MCF 10A (cell line): ENCODE data around the gene RASAL1. TPM values are rescaled to one million over a fixed set of nuclear protein-coding genes. Genes with fewer than 3 reads are reported as not detected.

Source experiments
- BruUV-seq: library from RNA; stranded (reverse); fragments of 400-500 nt; replicated peaks from 2 replicates; lab custom pipeline; 2021; lab: Mats Ljungman, UMichigan
- CTCF ChIA-PET: fragments of 300-600 bp; sonication (Branson Sonifier 250); formaldehyde crosslinking; extraction: SDS; loops from one replicate; lab custom pipeline; 2021; ENCODE audit warnings: antibody characterized with exemption, inconsistent platforms; lab: Yijun Ruan, JAX
- POLR2A ChIA-PET: fragments of 300-600, 350-650 bp; sonication (Branson Sonifier 250); formaldehyde crosslinking; extraction: SDS; loops from one replicate; lab custom pipeline; 2020; ENCODE audit warnings: antibody characterized with exemption, inconsistent platforms; lab: Yijun Ruan, JAX
- DNase-seq: peaks from one replicate; pipeline ENCODE4 v3.0.0-alpha.2; 2018; ENCODE audit not compliant: unreplicated experiment
- H3K27ac Mint-ChIP-seq: one replicate; pipeline ENCODE4 v1.8.0; 2022; ENCODE audit warnings: mild to moderate bottlenecking, low read depth, mixed read lengths; ENCODE audit not compliant: unreplicated experiment
- H3K27me3 Mint-ChIP-seq: one replicate; pipeline ENCODE4 v1.8.0; 2022; ENCODE audit warnings: mixed read lengths; ENCODE audit not compliant: insufficient read depth, unreplicated experiment
- H3K36me3 Mint-ChIP-seq: one replicate; pipeline ENCODE4 v1.8.0; 2022; ENCODE audit warnings: mild to moderate bottlenecking, moderate library complexity, mixed read lengths; ENCODE audit not compliant: insufficient read depth, unreplicated experiment
- H3K4me1 Mint-ChIP-seq: one replicate; pipeline ENCODE4 v1.8.0; 2022; ENCODE audit warnings: mixed read lengths; ENCODE audit not compliant: insufficient read depth, unreplicated experiment
- H3K4me3 Mint-ChIP-seq: one replicate; pipeline ENCODE4 v1.8.0; 2022; ENCODE audit warnings: mild to moderate bottlenecking, moderate library complexity, mixed read lengths; ENCODE audit not compliant: unreplicated experiment
- H3K9me3 Mint-ChIP-seq: one replicate; pipeline ENCODE4 v1.8.0; 2022; ENCODE audit warnings: mixed read lengths; ENCODE audit not compliant: unreplicated experiment
- CTCF ChIP-seq: fragments of 200-600 bp; IDR thresholded peaks from one replicate; pipeline ENCODE4 v1.8.0; 2022; ENCODE audit warnings: antibody characterized with exemption, mild to moderate bottlenecking; ENCODE audit not compliant: unreplicated experiment
- intact Hi-C: fragments of 100-400 bp; cut with micrococcal nuclease; formaldehyde crosslinking; loops from 2 replicates; pipeline ENCODE4 v1.14.1; 2022
- total RNA-seq: library from RNA; stranded (reverse); gene quantifications from 2 replicates; pipeline ENCODE4 v1.2.3, GENCODE V29; 2022

RASAL1 gene
- total RNA-seq, 1 experiment from 2014 or later, result not detected

GRCh38 chr12:113105606-113106271 is 29.8 kb downstream of the RASAL1 start:
- intact Hi-C loops, result no loop called here
- Mint-ChIP-seq H3K27ac (no peak overlapping the region), H3K27me3 (no peaks in the 10 kb centered on the region), H3K9me3 (no peaks in the 10 kb centered on the region), H3K4me3 (no peak overlapping the region), H3K36me3 (no peaks in the 10 kb centered on the region), H3K4me1 (no peaks in the 10 kb centered on the region)
- no peak for TF ChIP-seq CTCF
- ChIA-PET POLR2A (no interaction called here), CTCF (no interaction called here)
- no TSS peak for BruUV-seq
- no peak for DNase-seq

GRCh38 chr12:113104953-113105510 is 30.5 kb downstream of the RASAL1 start:
- ChIA-PET CTCF (no interaction called here), POLR2A (no interaction called here)
- Mint-ChIP-seq H3K4me1 (no peaks in the 10 kb centered on the region), H3K9me3 (no peaks in the 10 kb centered on the region), H3K27ac (no peak overlapping the region), H3K36me3 (no peaks in the 10 kb centered on the region), H3K27me3 (no peaks in the 10 kb centered on the region), H3K4me3 (no peak overlapping the region)
- no peak for DNase-seq
- intact Hi-C loops, result no loop called here
- TF ChIP-seq CTCF, result no peak
- no TSS peak for BruUV-seq

- CTCF ChIA-PET, result interaction anchor here (0.7 to 1.0 kb wide), 2 partner anchors 55 to 71 kb away, joined by 3 read pairs; no protein-coding TSS in a partner anchor
- TF ChIP-seq CTCF, result no peak
- H3K36me3 Mint-ChIP-seq, result no peaks in the 10 kb centered on the region
- no peaks in the 10 kb centered on the region for H3K27me3 Mint-ChIP-seq
- no peak overlapping the region for H3K27ac Mint-ChIP-seq
- no TSS peak for BruUV-seq
- POLR2A ChIA-PET, result no interaction called here
- no peaks in the 10 kb centered on the region for H3K4me1 Mint-ChIP-seq
- H3K4me3 Mint-ChIP-seq, result no peak overlapping the region
- H3K9me3 Mint-ChIP-seq, result no peaks in the 10 kb centered on the region
- DNase-seq, result no peak
- intact Hi-C loops, result no loop called here
These were observed 31.7 kb downstream of the RASAL1 start for GRCh38 chr12:113103756-113104450.

GRCh38 chr12:113102811-113103210 is 32.8 kb downstream of the RASAL1 start:
- no peaks in the 10 kb centered on the region for H3K36me3 Mint-ChIP-seq
- H3K27ac Mint-ChIP-seq, result no peak overlapping the region
- DNase-seq, result no peak

More at GRCh38 chr12:113102811-113103210, 32.8 kb downstream of the RASAL1 start:
- H3K27me3 Mint-ChIP-seq, result no peaks in the 10 kb centered on the region
- H3K4me1 Mint-ChIP-seq, result no peaks in the 10 kb centered on the region
- H3K4me3 Mint-ChIP-seq, result no peak overlapping the region
- no peaks in the 10 kb centered on the region for H3K9me3 Mint-ChIP-seq
- intact Hi-C loops, result no loop called here
- CTCF ChIA-PET, result interaction anchor here (0.5 to 1.0 kb wide), 2 partner anchors 71 to 72 kb away, joined by 3 read pairs; no protein-coding TSS in a partner anchor
- BruUV-seq, result no TSS peak
- POLR2A ChIA-PET, result no interaction called here
- no peak for TF ChIP-seq CTCF
